Suprapubic skin (tissue), 4 donors: ENCODE results near the gene OR51G1. TPM values are rescaled to one million over a fixed set of nuclear protein-coding genes. Genes with fewer than 3 reads are reported as not detected.

ENCODE experiments used
- DNase-seq, 2 donors: peaks; one replicate each; pipeline ENCODE4 v3.0.0-alpha.2; 2019; ENCODE audit warnings: low spot score in 2 of 2
- H3K27ac ChIP-seq: fragments of 200-600 bp; sonication (generic); one replicate; pipeline ENCODE4 v1.5.1; 2019
- H3K27me3 ChIP-seq: fragments of 200-600 bp; sonication (generic); one replicate; pipeline ENCODE4 v1.5.1; 2019
- H3K36me3 ChIP-seq: fragments of 200-600 bp; sonication (generic); one replicate; pipeline ENCODE4 v1.5.1; 2019
- H3K4me1 ChIP-seq: fragments of 200-600 bp; sonication (generic); one replicate; pipeline ENCODE4 v1.5.1; 2019
- H3K4me3 ChIP-seq: fragments of 200-600 bp; sonication (generic); one replicate; pipeline ENCODE4 v1.5.1; 2019; ENCODE audit warnings: mild to moderate bottlenecking
- H3K9me3 ChIP-seq: fragments of 200-600 bp; sonication (generic); one replicate; pipeline ENCODE4 v1.5.1; 2019
- CTCF ChIP-seq, 2 donors: fragments of 200-600 bp in 1 of 2; fragments of 450-650 bp in 1 of 2; sonication (generic) in 1 of 2; IDR thresholded peaks; one replicate each; pipeline ENCODE4 v1.5.1; 2016 to 2019; ENCODE audit warnings: antibody characterized with exemption in 2 of 2, mild to moderate bottlenecking in 1 of 2, moderate library complexity in 1 of 2
- EP300 ChIP-seq: sonication (generic); formaldehyde crosslinking; IDR thresholded peaks from one replicate; pipeline ENCODE4 v1.6.1; 2017; ENCODE audit warnings: antibody characterized with exemption
- POLR2A ChIP-seq, 2 donors: fragments of 450-650 bp; IDR thresholded peaks; one replicate each; pipeline ENCODE4 v1.6.1; 2017; ENCODE audit warnings: antibody characterized with exemption in 2 of 2, mild to moderate bottlenecking in 2 of 2, moderate library complexity in 2 of 2
- POLR2AphosphoS5 ChIP-seq, 3 donors: sonication (generic); formaldehyde crosslinking; IDR thresholded peaks; one replicate each; pipeline ENCODE4 v1.6.1; 2017; ENCODE audit warnings: antibody characterized with exemption in 3 of 3
- WGBS: methylation state at CpG from one replicate; pipeline ENCODE4 v1.1.5; 2018; 5-methylcytosine and 5-hydroxymethylcytosine counted together
- total RNA-seq, 4 donors: library from RNA; depleted of rRNA; stranded (reverse); fragments of >200 nt; gene quantifications; one replicate each; pipeline ENCODE4 v1.1.0, GENCODE V29; 2016

The OR51G1 gene
- total RNA-seq, 4 donors from 2014 or later, result not detected

GRCh38 chr11:4919250-4919649, 4.9 kb downstream of the OR51G1 start, which contains the start of gene OR51G2:
Gene OR51G2, minus strand, starts transcription at chr11:4919350. Its CDS starts 3,687 bp downstream, at chr11:4915663.
- Histone ChIP-seq H3K27me3 (no peaks in the 10 kb centered on the region), H3K4me1 (no peaks in the 10 kb centered on the region), H3K9me3 (no peaks in the 10 kb centered on the region), H3K36me3 (no peaks in the 10 kb centered on the region), H3K27ac (no peak within 1 kb of the TSS), H3K4me3 (no peak within 1 kb of the TSS)
- no peak for TF ChIP-seq POLR2AphosphoS5 (IDR thresholded peaks at IDR 0.05)
- TF ChIP-seq EP300, result no peak
- TF ChIP-seq CTCF (IDR thresholded peaks at IDR 0.05), result no peak
- no peak for TF ChIP-seq POLR2A (IDR thresholded peaks at IDR 0.05)
- WGBS, result 90% methylated on average over 4 of the region's 4 CpGs
- no peak for DNase-seq

DNA sequence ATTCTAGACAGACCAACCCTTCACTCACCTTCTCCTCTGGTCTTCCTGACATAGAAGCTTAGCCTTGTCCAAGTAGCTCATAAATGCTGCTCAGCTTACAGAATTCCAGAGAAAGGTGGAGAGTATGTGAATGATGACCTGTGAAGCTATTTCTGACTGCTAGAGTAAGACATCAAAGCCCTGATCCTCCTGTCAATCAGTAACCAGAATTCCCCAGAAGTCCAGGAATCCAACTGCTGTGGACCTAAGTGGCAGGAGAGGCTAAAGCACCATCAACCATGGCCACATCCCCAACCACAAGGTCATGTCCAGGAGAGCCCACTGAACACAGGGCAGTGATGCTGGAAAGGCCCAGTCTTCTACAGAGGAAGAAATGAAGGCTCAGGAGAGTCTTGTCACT, 7.6 kb downstream of the OR51G1 start:
- DNase-seq, result no peak
- no peaks in the 10 kb centered on the region for H3K36me3 ChIP-seq
- H3K4me3 ChIP-seq, result no peak overlapping the region
- no peaks in the 10 kb centered on the region for H3K9me3 ChIP-seq
- no peaks in the 10 kb centered on the region for H3K27me3 ChIP-seq
- TF ChIP-seq EP300 (no peak), POLR2AphosphoS5 (IDR thresholded peaks at IDR 0.05) (no peak), CTCF (IDR thresholded peaks at IDR 0.05) (no peak), POLR2A (IDR thresholded peaks at IDR 0.05) (no peak)
- no peak overlapping the region for H3K27ac ChIP-seq
- no peaks in the 10 kb centered on the region for H3K4me1 ChIP-seq

- H3K36me3 ChIP-seq, result no peaks in the 10 kb centered on the region
- no peaks in the 10 kb centered on the region for H3K9me3 ChIP-seq
- TF ChIP-seq CTCF (IDR thresholded peaks at IDR 0.05) (no peak), EP300 (no peak), POLR2AphosphoS5 (IDR thresholded peaks at IDR 0.05) (no peak), POLR2A (IDR thresholded peaks at IDR 0.05) (no peak)
- no peaks in the 10 kb centered on the region for H3K4me1 ChIP-seq
- no peaks in the 10 kb centered on the region for H3K27me3 ChIP-seq
- no peak for DNase-seq
- H3K27ac ChIP-seq, result no peak within 1 kb of the TSS
- no peak within 1 kb of the TSS for H3K4me3 ChIP-seq
These were observed 20.7 kb downstream of the OR51G1 start, which contains the start of gene OR51A7 for GRCh38 chr11:4903484-4903883. Gene OR51A7, plus strand, starts transcription at chr11:4903783. Its CDS starts 3,587 bp downstream, at chr11:4907370.

DNA sequence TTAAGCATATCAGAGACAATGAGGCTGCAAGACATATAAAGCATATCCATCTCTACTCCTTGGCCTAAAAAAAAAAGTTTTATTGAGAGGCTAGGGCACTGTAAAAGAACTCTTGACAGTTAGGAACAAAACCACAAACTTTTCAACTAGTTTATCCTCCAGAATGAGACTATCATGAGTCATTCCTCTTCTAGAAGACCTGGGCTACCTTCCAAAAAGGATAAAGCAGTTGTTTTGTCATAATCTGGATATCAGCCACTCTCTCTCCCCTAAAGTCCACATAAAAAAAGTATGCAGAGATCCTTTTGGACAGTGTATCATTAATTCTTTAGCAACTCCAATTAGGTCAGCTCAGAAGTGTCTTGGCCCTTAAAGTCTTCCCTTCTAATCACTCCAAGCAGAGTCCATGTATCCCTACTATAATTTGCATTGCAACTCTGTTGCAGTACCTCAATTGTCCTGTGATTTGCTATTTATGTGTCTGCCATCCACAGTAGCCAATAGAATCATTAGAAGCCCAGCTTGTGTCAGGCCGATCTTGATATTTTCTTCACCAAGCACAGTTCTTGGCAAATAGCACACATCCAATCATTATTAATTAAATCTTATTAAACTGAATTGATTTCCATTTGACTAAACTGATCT, 32.0 kb downstream of the OR51G1 start:
- no peak for DNase-seq
- Histone ChIP-seq H3K36me3 (no peaks in the 10 kb centered on the region), H3K4me1 (no peaks in the 10 kb centered on the region), H3K9me3 (peaks cover 2% of the 10 kb centered on the region), H3K4me3 (no peak overlapping the region), H3K27me3 (no peaks in the 10 kb centered on the region), H3K27ac (no peak overlapping the region)
- no peak for TF ChIP-seq EP300
- no peak for TF ChIP-seq CTCF (IDR thresholded peaks at IDR 0.05)
- TF ChIP-seq POLR2AphosphoS5 (IDR thresholded peaks at IDR 0.05), result no peak
- no peak for TF ChIP-seq POLR2A (IDR thresholded peaks at IDR 0.05)
- 83% methylated on average over 1 of the region's 1 CpG for WGBS

DNA sequence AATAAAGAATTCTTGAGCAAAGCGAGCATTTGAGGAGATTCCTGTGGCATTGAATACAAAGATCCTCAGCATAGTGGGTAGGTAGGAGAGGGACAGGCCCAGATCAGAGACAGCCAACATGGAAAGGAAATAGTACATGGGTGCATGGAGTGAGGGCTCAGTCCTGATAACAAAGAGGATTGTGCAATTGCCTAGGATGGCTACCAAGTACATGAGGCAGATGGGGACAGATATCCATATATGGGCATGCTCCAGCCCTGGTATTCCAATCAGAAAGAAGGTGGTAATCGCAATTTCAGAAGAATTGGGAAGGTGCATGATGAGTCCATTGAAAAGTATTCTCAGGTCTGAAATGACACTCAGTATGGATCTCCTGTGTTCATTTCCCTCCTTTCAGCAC, 33.9 kb downstream of the OR51G1 start:
- 86% methylated on average over 2 of the region's 2 CpGs for WGBS
- TF ChIP-seq EP300 (no peak), POLR2A (IDR thresholded peaks at IDR 0.05) (no peak), CTCF (IDR thresholded peaks at IDR 0.05) (no peak), POLR2AphosphoS5 (IDR thresholded peaks at IDR 0.05) (no peak)

More for the DNA sequence above, 33.9 kb downstream of the OR51G1 start:
- Histone ChIP-seq H3K4me1 (no peaks in the 10 kb centered on the region), H3K36me3 (no peaks in the 10 kb centered on the region), H3K27ac (no peak overlapping the region), H3K27me3 (no peaks in the 10 kb centered on the region), H3K4me3 (no peak overlapping the region), H3K9me3 (no peaks in the 10 kb centered on the region)
- DNase-seq, result no peak
